ENCODE results near the gene NUTM2E. TPM values are rescaled to one million over a fixed set of nuclear protein-coding genes. Genes with fewer than 3 reads are reported as not detected.
"Not testable (repeated sequence)": the region's sequence is repeated elsewhere in the genome, so short reads cannot be mapped to it uniquely, and the experiment has no call there.

NUTM2E gene
- total RNA-seq, 1 experiment from 2014 or later, result not detected

GRCh38 chr10:79836891-79837290 is 10.4 kb downstream of the NUTM2E start:
- H3K27me3 ChIP-seq, H3K36me3 ChIP-seq, DNase-seq, H3K9me3 ChIP-seq, H3K4me3 ChIP-seq: not testable (repeated sequence)

- not testable (repeated sequence) for H3K36me3 ChIP-seq, H3K27me3 ChIP-seq, H3K4me3 ChIP-seq, H3K9me3 ChIP-seq, DNase-seq
Observed at GRCh38 chr10:79838441-79838840, 11.9 kb downstream of the NUTM2E start.

GRCh38 chr10:79853191-79853854 is 26.8 kb downstream of the NUTM2E start:
- not testable (repeated sequence) for DNase-seq, H3K27me3 ChIP-seq, H3K36me3 ChIP-seq, H3K4me3 ChIP-seq, H3K9me3 ChIP-seq

- H3K36me3 ChIP-seq, DNase-seq: not testable (repeated sequence)
Observed at GRCh38 chr10:79862269-79862668, 35.7 kb downstream of the NUTM2E start.

GRCh38 chr10:79862803-79863202 is 36.3 kb downstream of the NUTM2E start:
- H3K4me3 ChIP-seq, H3K9me3 ChIP-seq, H3K36me3 ChIP-seq, H3K27me3 ChIP-seq: not testable (repeated sequence)
- DNase-seq, result peak; percentile 8

More at GRCh38 chr10:79862269-79862668, 35.7 kb downstream of the NUTM2E start:
- not testable (repeated sequence) for H3K4me3 ChIP-seq, H3K9me3 ChIP-seq, H3K27me3 ChIP-seq

GRCh38 chr10:79866903-79867551 is 40.5 kb downstream of the NUTM2E start:
- H3K4me3 ChIP-seq, H3K9me3 ChIP-seq, H3K27me3 ChIP-seq, H3K36me3 ChIP-seq: not testable (repeated sequence)
- peak; percentile 38 for DNase-seq

- not testable (repeated sequence) for H3K9me3 ChIP-seq, H3K36me3 ChIP-seq
Observed at GRCh38 chr10:79868023-79868422, 41.5 kb downstream of the NUTM2E start.

GRCh38 chr10:79869439-79870097 is 43.0 kb downstream of the NUTM2E start:
- H3K9me3 ChIP-seq, H3K4me3 ChIP-seq, H3K27me3 ChIP-seq, H3K36me3 ChIP-seq, DNase-seq: not testable (repeated sequence)

More at GRCh38 chr10:79868023-79868422, 41.5 kb downstream of the NUTM2E start:
- not testable (repeated sequence) for H3K27me3 ChIP-seq, H3K4me3 ChIP-seq, DNase-seq

- not testable (repeated sequence) for H3K27me3 ChIP-seq, DNase-seq, H3K36me3 ChIP-seq, H3K4me3 ChIP-seq, H3K9me3 ChIP-seq
Observed at GRCh38 chr10:79871729-79872128, 45.2 kb downstream of the NUTM2E start.

Other genes with a start within 250 kb of the NUTM2E start
- not detected in 2 replicates for gene SFTPA1, start 215.8 kb upstream of the NUTM2E start, total RNA-seq (2014; rRNA removed; shearing (Covaris generic); ENCODE audit: low replicate concordance)
- gene NUTM2B, start 123.5 kb upstream of the NUTM2E start, total RNA-seq (2014; rRNA removed; shearing (Covaris generic); ENCODE audit: low replicate concordance), result 0.92 TPM in 1 of 2 replicates, not detected in the other
- gene SFTPD, start 122.4 kb downstream of the NUTM2E start, total RNA-seq (2014; rRNA removed; shearing (Covaris generic); ENCODE audit: low replicate concordance), result not detected in 2 replicates